Heart left ventricle (tissue), 16 donors: ENCODE measurements around the gene WDFY3. TPM values are rescaled to one million over a fixed set of nuclear protein-coding genes. Genes with fewer than 3 reads are reported as not detected.

Source experiments
- ATAC-seq, 4 donors: fragments of 200-7000 bp; cut with Tn5 transposase; one replicate each; pipeline ENCODE4 v1.9.1; 2020 to 2022; ENCODE audit warnings: moderate library complexity in 4 of 4, mild to moderate bottlenecking in 3 of 4, moderate number of reproducible peaks in 1 of 4
- DNase-seq, 5 donors: peaks; one replicate each; pipeline ENCODE4 v3.0.0-alpha.2; 2020
- H3K27ac ChIP-seq, 12 donors: fragments of 200-600 bp; sonication (generic) in 4 of 12; one replicate each; pipeline versions ENCODE4 v1.5.0 to v1.8.0; 2016 to 2022; ENCODE audit warnings: mild to moderate bottlenecking in 2 of 12
- H3K27me3 ChIP-seq, 9 donors: fragments of 200-600 bp; sonication (generic) in 2 of 9; one replicate each; pipeline versions ENCODE4 v1.5.1 to v1.8.0; 2016 to 2022; ENCODE audit warnings: mild to moderate bottlenecking in 3 of 9
- H3K36me3 ChIP-seq, 9 donors: fragments of 200-600 bp; sonication (generic) in 2 of 9; one replicate each; pipeline versions ENCODE4 v1.5.0 to v1.8.0; 2018 to 2022; ENCODE audit warnings: mild to moderate bottlenecking in 2 of 9
- H3K4me1 ChIP-seq, 12 donors: fragments of 200-600 bp; sonication (generic) in 4 of 12; one replicate each; pipeline versions ENCODE4 v1.5.0 to v1.8.0; 2016 to 2022; ENCODE audit warnings: mild to moderate bottlenecking in 3 of 12
- H3K4me3 ChIP-seq, 12 donors: fragments of 200-600 bp; sonication (generic) in 4 of 12; one replicate each; pipeline versions ENCODE4 v1.5.0 to v1.8.0; 2017 to 2022; ENCODE audit warnings: mild to moderate bottlenecking in 9 of 12, moderate library complexity in 4 of 12
- H3K9me3 ChIP-seq, 12 donors: fragments of 200-600 bp; sonication (generic) in 4 of 12; one replicate each; pipeline versions ENCODE4 v1.5.0 to v1.8.0; 2016 to 2022; ENCODE audit warnings: mild to moderate bottlenecking in 1 of 12
- CTCF ChIP-seq, 12 donors: fragments of 200-600 bp; sonication (generic) in 4 of 12; IDR thresholded peaks; one replicate each; pipeline versions ENCODE4 v1.5.0 to v1.8.0; 2018 to 2022; ENCODE audit warnings: antibody characterized with exemption in 12 of 12, mild to moderate bottlenecking in 5 of 12
- POLR2A ChIP-seq, 2 donors: fragments of 450-650 bp; IDR thresholded peaks; one replicate each; pipeline ENCODE4 v1.6.1; 2017; ENCODE audit warnings: antibody characterized with exemption in 2 of 2, mild to moderate bottlenecking in 2 of 2, moderate library complexity in 2 of 2
- WGBS, 4 donors: extraction: QIAGEN DNeasy Blood & Tissue Kit in 2 of 4; methylation state at CpG; one replicate each; pipeline versions ENCODE4 v1.1.5 to v1.1.7; 2013 to 2018; 5-methylcytosine and 5-hydroxymethylcytosine counted together
- intact Hi-C, 10 donors: fragments of 100-400 bp; cut with DNase I; formaldehyde crosslinking; loops; one replicate each; pipeline versions ENCODE4 v1.11.1 to v1.14.2; 2022
- long read RNA-seq, 3 donors: library from polyadenylated mRNA; unstranded; transcript quantifications; one replicate each; pipeline ENCODE4 v2.0.0, GENCODE V29; 2020 to 2021
- polyA plus RNA-seq, 2 donors: library from polyadenylated mRNA; stranded (reverse); fragments of 200-250 nt; gene quantifications; one replicate each; pipeline ENCODE4 v1.2.3, GENCODE V29; 2013
- total RNA-seq, 9 donors: library from RNA; depleted of rRNA in 2 of 9; stranded (reverse); fragments of >200 nt in 2 of 9; fragmentation: NEBNext Ultra II Directional in 3 of 9; extraction: Animal tissue kit (Norgen Biotek cat#: 25700) in 3 of 9; gene quantifications; one replicate each; pipeline versions ENCODE4 v1.1.0 to v1.2.4, GENCODE V29; 2016 to 2023
- donor health status: ischemic (EF 13 %, LVEDD 7.1; RV severe dilation, severe dysfunction).
- donor health status: healthy with polysubstance abuse.
- donor health status: DM: no; HTN: yes; CAD: no.
- donor health status: DM: no; HTN: no; CAD: no.
- donor health status: ischemic (EF 25% LVEDD 6.9; RV normal size, moderate dysfunction).
- donor health status: ischemic (EF 25% LVEDD 5.7; RV mildly dilated, moderate dysfunction).
- donor health status: healthy.
- donor health status: DM: yes; HTN: yes; CAD: no.
- donor health status: ischemic (EF 35%, LVEDD 5.7; RV mildly dilated, moderate dysfunction).
- donor health status: nonischemic (EF 11% LVEDD 7.7; RV severe dilation, severe dysfunction).
- donor health status: DM: yes; HTN: yes; CAD: no.
- donor health status: PGD.
- donor health status: ischemic (EF 29% LVEDD 5.4; RV normal size, mild dysfunction).
- donor health status: nonischemic (EF 23%, LVEDD 6.1; RV moderate dilation, normal function).

The WDFY3 gene
- total RNA-seq (100 to 1,000 TPM in 1 of 9 donors, 10 to 100 TPM in 8; 29.2 to 103 (median 54.1) TPM), polyA plus RNA-seq (10 to 100 TPM in 1 of 2 donors, 1 to 10 TPM in 1; 5.0 to 14.2 TPM)
- long read RNA-seq, donor 1, partial matches to known transcripts, result 2 of 7 reads
- long read RNA-seq, donor 1, other reads (novel, unspliced or antisense), result 5 of 7 reads
- long read RNA-seq, donor 2, partial matches to known transcripts, result 3 of 3 reads
- long read RNA-seq, donor 2, other reads (novel, unspliced or antisense), result 0 of 3 reads
- long read RNA-seq, donor 3, partial matches to known transcripts, result 3 of 5 reads
- long read RNA-seq, donor 3, other reads (novel, unspliced or antisense), result 2 of 5 reads

GRCh38 chr4:84966382-84967242, at the start of gene WDFY3:
TSS of gene WDFY3 (minus strand) at chr4:84966690. CDS start at chr4:84860591, 106,099 bp downstream.
- peak within 1 kb of the TSS; percentile 72 to 99 (median 85) for H3K4me3 ChIP-seq
- H3K9me3 ChIP-seq, result no peaks in the 10 kb centered on the region
- H3K36me3 ChIP-seq, result no peaks in the 10 kb centered on the region
- TF ChIP-seq CTCF (IDR thresholded peaks at IDR 0.05), result peak in 5 of 12 donors; percentile 10 to 46 (median 14)
- peak in 1 of 2 donors; percentile 52 for TF ChIP-seq POLR2A (IDR thresholded peaks at IDR 0.05)
- no peaks in the 10 kb centered on the region for H3K27me3 ChIP-seq
- peak within 1 kb of the TSS; percentile 88 to 97 (median 94) for H3K27ac ChIP-seq
- ATAC-seq, result peak; percentile 95 to 96 (median 96)
- H3K4me1 ChIP-seq, result peaks cover 0 to 41% (median 16%) of the 10 kb centered on the region in 12 donors
- peak; percentile 88 to 90 (median 90) for DNase-seq
- intact Hi-C loops, result loop anchor here in 7 of 10 donors (5.0 to 10.0 kb wide), 6 partner anchors 52 to 382 kb away; partner anchors contain the start of gene CDS1 (in 1 of the 7)
- WGBS, 4 donors, result 0 to 1% (median 1%) methylated on average over 41 to 58 of the region's 58 CpGs

GRCh38 chr4:85005865-85006377, 39.4 kb upstream of the WDFY3 start:
- Histone ChIP-seq H3K27me3 (no peaks in the 10 kb centered on the region), H3K27ac (no peak overlapping the region), H3K36me3 (no peaks in the 10 kb centered on the region), H3K4me3 (no peak overlapping the region), H3K9me3 (no peaks in the 10 kb centered on the region), H3K4me1 (no peaks in the 10 kb centered on the region)
- ATAC-seq (peak in 3 of 4 donors; percentile 28 to 80 (median 57)), DNase-seq (no peak)
- no peak for TF ChIP-seq POLR2A (IDR thresholded peaks at IDR 0.05)
- TF ChIP-seq CTCF (IDR thresholded peaks at IDR 0.05), result no peak
- intact Hi-C loops, result no loop called here
- WGBS, 4 donors, result 88 to 92% (median 90%) methylated on average over 2 of the region's 2 CpGs

- DNase-seq, result no peak
- Histone ChIP-seq H3K9me3 (no peaks in the 10 kb centered on the region), H3K27me3 (no peaks in the 10 kb centered on the region), H3K4me1 (no peaks in the 10 kb centered on the region), H3K27ac (no peak overlapping the region), H3K36me3 (no peaks in the 10 kb centered on the region), H3K4me3 (no peak overlapping the region)
- no peak for ATAC-seq
- WGBS, 4 donors, result 88 to 95% (median 91%) methylated on average over 3 of the region's 3 CpGs
- intact Hi-C loops, result no loop called here
- TF ChIP-seq CTCF (IDR thresholded peaks at IDR 0.05) (no peak), POLR2A (IDR thresholded peaks at IDR 0.05) (no peak)
These were observed 33.9 kb upstream of the WDFY3 start for GRCh38 chr4:85000343-85000742.

- no peak overlapping the region for H3K27ac ChIP-seq
These were observed 28.9 kb upstream of the WDFY3 start for GRCh38 chr4:84995386-84995785.

More at GRCh38 chr4:84995386-84995785, 28.9 kb upstream of the WDFY3 start:
- Histone ChIP-seq H3K4me1 (peaks cover 0 to 2% (median 0%) of the 10 kb centered on the region in 12 donors), H3K36me3 (no peaks in the 10 kb centered on the region), H3K4me3 (no peak overlapping the region), H3K27me3 (no peaks in the 10 kb centered on the region), H3K9me3 (peaks cover 0 to 13% (median 0%) of the 10 kb centered on the region in 12 donors)
- intact Hi-C loops, result no loop called here
- 66 to 85% (median 77%) methylated on average over 3 of the region's 3 CpGs for WGBS, 4 donors
- DNase-seq (no peak), ATAC-seq (no peak)
- no peak for TF ChIP-seq POLR2A (IDR thresholded peaks at IDR 0.05)
- no peak for TF ChIP-seq CTCF (IDR thresholded peaks at IDR 0.05)
